Measurements from ENCODE around the gene H2AZ2.
"Not testable (repeated sequence)": the region's sequence is repeated elsewhere in the genome, so short reads cannot be mapped to it uniquely, and the experiment has no call there.

The H2AZ2 gene

DNA sequence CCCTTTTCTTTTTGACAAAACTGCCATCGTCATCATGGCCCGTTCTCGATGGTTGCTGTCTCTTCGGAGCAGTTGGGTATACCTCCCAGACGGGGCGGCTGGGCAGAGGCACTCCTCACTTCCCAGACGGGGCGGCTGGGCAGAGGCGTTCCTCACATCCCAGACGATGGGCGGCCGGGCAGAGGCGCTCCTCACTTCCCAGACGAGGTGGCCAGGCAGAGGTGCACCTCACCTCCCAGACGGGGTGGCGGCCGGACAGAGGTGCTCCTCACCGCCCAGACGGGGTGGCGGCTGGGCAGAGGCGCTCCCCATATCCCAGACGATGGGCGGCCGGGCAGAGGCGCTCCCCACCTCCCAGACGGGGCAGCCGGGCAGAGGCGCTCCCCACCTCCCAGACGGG lies 22.9 kb upstream of the H2AZ2 start:
- DNase-seq (ENCODE audit: low spot score), result not testable (repeated sequence)

DNA sequence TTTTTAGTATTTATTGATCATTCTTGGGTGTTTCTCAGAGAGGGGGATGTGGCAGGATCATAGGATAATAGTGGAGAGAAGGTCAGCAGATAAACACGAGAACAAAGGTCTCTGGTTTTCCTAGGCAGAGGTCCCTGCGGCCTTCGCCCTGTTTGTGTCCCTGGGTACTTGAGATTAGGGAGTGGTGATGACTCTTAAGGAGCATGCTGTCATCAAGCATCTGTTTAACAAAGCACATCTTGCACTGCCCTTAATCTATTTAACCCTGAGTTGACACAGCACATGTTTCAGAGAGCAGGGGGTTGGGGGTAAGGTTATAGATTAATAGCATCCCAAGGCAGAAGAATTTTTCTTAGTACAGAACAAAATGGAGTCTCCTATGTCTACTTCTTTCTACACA lies 22.4 kb upstream of the H2AZ2 start:
- not testable (repeated sequence) for DNase-seq (ENCODE audit: low spot score)

DNA sequence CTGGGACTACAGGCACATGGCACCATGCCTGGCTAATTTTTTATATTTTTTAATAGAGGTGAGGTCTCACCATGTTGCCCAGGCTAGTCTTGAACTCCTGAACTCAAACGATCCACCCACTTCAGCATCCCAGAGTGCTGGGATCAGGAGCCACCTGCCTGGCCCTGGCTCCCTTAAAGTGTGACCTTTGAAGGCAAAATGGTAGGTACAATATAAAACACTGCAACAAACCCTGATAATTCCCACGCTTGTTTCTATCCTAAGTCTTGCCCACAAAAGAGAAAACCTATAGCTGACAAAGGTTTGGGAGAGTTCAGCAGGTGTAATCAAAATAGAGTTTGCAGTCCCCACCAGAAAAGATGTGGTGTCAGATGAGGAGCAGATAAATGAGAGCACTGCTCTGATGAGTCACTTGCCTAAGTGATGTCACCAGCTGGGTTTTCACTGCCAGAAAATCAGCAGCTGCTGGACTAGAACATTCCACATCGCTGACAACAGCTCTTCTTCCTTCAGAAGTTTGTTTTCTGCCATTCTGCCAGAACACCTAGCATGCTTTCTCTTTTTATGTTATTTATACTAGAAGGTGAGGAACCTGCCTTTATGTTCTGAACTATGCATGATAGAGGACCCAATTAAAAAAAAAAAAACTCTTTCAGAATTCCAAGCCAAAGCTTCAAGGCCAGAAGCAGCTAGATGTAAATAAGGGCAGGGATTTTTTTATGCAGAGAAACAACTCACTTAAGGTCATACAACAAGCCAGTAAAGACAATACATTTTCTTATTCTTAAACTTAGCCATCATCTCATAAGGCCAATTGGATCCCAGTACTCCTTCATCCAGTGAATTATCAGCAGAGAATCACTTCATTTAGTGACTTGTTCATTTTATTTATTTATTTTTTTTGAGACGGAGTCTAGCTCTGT lies 19.4 kb upstream of the H2AZ2 start:
- peak; percentile 90 for DNase-seq (ENCODE audit: low spot score)

DNA sequence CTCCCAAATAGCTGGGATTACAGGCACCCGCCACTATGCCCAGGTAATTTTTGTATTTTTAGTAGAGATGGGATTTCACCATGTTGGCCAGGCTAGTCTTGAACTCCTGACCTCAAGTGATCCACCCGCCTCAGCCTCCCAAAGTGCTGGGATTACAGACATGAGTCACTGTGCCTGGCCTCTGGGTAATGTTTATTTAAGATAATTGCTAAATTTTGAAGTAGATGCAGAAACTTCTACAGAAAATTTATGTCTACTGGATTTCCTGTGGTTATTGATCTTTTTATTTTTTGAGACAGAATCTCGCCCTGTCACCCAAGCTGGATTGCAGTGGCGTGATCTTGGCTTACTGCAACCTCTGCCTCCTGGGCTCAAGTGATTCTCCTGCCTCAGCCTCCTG lies 14.1 kb upstream of the H2AZ2 start:
- DNase-seq (ENCODE audit: low spot score), result not testable (repeated sequence)

DNA sequence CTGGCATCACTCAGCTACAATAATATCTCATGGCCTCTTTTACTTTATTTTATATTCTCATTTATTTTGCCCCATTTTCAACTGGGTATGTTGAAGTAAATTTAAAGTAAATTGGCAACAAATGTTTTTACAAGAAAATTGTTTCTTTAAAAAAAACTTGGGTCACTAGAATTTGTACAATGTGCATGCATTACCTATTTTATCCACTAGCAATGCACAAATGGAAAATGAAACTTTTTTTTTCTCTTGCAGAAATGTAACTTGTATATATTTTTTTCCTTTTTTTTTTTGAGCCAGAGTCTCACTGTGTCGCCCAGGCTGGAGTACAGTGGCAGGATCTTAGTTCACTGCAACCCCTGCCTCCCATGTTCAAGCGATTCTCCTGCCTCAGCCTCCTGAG lies 10.3 kb upstream of the H2AZ2 start:
- no peak for DNase-seq (ENCODE audit: low spot score)

DNA sequence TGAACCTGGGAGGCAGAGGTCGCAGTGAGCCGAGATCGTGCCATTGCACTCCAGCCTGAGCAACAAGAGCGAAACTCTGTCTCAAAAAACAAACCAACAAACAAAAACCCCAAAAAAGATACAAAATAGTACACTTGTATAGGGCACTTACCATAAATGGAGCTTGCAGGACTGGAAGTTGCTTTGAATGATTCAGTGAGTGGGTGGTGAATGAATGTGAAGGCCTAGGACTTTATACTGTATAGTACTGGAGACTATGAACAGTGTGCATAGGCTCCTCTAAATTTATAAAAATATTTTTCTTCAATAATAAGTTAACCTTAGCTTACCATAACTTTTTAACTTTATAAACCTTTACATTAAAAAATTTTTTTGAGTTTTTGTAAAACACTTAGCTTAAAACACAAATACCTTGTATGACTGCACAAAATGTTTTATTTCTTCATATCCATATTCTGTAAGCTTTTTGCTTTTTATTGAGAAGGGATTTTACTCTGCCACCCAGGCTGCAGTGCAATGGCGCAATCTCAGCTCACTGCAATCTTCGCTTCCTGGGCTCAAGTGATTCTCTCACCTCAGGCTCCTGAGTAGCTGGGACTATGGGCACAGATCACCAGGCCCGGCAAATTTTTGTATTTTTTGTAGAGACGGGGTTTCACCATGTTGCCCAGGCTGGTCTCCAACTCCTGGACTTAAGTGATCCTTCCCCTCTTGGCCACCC lies 6.9 kb upstream of the H2AZ2 start:
- DNase-seq (ENCODE audit: low spot score), result peak; percentile 30

DNA sequence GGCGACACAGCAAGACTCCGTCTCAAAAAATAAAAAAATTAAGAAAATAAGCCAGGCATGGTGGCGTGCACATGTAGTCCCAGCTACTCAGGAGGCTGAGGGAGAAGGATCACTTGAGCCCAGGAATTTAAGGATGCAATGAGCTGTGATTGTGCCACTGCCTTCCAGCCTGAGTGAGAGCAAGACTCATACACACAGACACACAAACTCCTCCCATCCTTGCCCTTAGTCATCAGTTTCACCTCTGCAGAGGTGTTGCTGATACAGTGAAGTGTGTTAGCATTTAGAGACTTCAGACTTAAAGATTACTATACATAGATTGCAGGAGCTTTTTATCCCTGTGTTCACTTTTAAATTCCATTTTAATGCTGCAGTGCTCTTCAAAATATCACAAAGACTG lies 5.5 kb upstream of the H2AZ2 start:
- no peak for DNase-seq (ENCODE audit: low spot score)

DNA sequence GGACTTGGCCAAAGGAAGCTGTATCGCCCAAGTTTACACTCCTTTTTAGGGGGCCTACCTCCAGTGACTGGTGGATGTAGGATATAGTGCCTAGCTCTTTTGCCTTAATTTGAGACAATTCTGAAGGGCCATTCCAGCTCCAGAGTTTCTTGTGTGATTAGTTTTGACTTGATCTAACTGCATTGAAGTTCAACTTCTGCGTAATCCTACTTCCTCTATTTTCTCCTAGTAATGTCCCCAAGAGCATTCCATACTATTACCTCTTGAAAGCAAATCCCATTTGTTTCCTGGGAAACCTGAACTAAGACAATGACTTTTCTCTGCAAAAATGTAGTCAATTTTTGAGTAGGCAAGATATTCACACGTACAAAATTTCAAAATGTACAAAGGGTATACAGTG lies 4.7 kb upstream of the H2AZ2 start:
- no peak for DNase-seq (ENCODE audit: low spot score)

DNA sequence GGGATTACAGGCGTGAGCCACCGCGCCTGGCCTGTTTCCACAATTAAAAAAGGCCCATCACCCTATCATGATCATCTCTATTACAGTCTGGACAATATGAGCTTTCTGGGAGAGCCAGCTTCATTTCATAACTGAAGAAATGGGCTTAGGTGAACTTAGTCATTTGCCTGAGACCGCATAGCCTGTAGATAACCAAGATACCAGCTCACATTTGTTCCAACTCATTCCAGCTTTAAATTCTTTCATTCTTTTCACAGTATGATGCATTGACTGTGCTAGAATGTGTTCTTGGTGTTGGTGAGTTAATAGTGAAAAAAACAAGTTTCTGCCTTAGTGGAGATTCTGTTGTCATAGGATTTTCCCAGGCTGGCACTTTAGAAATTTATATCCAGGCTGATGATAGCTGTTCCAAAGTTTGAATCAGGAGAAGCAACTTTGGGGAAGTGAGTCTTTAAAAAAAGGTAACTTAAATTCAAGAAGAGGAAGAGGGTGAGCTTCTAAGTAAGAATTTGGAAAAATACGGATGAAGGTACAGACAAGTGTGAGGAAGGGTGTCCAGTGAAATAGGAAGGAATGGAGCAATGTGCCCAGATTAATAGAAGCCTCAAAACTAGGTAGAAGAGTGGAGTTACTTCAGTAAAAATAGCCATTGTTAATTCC lies 2.1 kb upstream of the H2AZ2 start:
- no peak for DNase-seq (ENCODE audit: low spot score)

DNA sequence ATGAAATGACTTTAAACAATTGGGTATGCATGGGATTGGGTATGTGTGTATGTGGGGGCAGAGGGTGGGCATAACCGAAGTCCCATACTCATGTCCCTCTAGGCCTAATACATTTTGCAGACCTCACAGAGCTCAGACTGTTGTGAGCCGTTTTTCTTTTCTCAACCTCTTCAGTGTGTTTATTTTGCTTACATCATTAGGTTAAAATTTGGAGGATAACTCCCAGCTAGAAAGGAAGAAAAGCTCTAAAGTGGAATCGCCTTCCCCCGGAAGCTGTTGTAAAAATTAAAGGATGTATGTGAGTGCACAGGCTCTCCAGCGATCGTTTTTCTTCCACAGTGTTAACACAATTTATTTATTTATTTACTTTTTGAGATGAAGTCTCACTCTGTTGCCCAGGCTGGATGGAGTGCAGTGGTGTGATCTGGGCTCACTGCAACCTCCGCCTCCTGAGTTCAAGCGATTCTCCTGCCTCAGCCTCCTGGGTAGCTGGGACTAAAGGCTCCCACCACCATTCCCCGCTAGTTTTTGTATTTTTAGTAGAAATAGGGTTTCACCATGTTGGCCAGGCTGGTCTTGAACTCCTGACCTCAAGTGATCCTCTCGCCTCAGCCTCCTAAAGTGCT lies 1.5 kb upstream of the H2AZ2 start:
- DNase-seq (ENCODE audit: low spot score), result no peak

DNA sequence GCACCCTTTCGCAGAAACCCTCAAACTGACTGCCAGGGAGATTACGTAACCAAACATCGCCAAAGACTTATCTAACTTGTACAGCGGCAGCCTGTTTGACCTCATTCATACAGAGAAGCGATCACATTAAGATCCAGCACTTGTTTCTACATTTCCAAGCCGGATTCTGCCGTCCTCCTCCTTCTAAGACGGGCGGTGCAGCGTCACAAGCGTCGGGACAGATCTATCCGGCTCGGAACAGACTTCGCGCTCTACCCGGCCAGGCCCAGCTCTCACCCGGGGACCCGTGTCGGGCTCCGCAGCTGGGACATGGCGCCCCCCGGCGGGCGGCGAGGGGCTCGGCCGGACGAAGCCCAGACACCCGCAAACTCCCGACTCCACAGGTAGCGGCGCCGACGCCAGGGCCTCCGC lies 373 bp downstream of the H2AZ2 start:
- peak; percentile 86 for DNase-seq (ENCODE audit: low spot score)

DNA sequence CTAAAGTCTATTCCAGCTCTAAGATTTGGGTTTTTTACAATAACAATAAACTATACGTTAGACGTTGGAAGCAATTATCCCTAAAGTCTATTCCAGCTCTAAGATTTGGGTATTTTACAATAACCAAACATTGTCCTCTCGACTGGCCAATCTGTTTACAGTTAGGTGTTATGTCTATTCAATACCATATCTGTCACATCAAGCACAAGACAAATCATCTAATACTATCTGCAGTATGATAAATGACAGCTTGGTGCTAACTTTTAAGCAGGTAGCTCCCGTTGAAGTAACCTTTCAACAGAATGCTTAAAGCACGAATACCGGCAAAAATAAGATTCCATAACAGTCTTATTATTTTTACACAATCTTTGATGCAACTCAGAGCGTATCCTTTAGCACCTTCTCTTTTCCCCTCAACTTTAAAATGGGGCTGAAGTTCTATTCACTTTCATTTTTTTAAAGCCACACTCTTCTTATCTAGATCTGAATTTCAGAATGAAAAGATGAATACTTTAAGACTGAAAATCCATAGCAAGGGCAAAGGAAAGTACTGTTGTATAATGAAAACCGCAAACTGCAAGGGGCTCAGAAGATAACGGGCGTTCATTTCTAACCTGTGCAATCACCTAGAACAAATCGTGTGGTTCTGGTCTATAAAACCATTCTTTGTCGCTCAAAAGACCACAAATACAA lies 925 bp downstream of the H2AZ2 start:
- DNase-seq (ENCODE audit: low spot score), result peak; percentile 22

DNA sequence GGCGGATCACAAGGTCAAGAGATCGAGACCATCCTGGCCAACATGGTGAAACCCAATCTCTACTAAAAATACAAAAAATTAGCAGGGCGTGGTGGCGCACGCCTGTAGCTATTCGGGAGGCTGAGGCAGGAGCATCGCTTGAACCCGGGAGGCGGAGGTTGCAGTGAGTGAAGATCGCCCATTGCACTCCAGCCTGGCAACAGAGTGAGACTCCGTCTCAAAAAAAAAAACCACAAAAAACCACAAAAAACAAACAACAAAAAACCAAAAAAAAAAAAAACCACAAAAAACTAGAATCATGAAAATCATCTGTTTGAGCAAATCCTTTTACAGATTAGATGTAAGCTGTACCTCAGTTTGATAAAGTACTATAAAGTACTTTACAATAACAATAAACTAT lies 1.5 kb downstream of the H2AZ2 start:
- not testable (repeated sequence) for DNase-seq (ENCODE audit: low spot score)

DNA sequence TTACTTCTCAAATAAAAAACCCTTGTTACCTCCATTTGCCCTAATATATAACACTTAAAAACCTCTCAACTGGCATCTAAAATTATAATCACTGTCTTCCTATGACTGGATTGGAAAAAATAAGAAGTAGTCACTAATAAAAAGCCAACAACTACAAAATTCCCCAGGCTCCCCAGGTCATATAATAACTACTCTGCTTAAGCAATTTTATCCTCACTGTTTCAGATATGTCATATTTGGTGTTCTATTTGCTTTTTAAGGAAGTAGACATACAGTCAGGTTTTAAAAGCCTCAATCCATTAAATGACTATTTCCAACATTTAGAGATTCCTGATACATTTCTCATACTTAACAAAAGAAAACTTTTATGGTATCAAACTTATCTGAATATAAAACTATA lies 2.4 kb downstream of the H2AZ2 start:
- DNase-seq (ENCODE audit: low spot score), result no peak

DNA sequence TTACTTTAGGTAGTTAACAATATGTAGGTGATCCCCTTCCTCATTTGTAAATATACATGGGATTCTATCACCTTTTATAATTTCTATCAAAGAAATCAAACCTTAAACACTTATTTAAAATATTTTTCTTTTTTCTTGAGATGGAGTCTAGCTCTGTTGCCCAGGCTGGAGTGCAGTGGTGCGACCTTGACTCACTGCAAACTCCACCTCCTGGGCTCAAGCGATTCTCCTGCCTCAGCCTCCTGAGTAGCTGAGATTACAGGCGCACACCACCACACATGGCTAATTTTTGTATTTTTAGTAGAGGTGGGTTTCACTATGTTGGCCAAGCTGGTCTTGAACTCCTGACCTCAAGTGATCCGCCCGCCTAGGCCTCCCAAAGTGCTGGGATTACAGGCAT lies 4.4 kb downstream of the H2AZ2 start:
- DNase-seq (ENCODE audit: low spot score), result not testable (repeated sequence)

DNA sequence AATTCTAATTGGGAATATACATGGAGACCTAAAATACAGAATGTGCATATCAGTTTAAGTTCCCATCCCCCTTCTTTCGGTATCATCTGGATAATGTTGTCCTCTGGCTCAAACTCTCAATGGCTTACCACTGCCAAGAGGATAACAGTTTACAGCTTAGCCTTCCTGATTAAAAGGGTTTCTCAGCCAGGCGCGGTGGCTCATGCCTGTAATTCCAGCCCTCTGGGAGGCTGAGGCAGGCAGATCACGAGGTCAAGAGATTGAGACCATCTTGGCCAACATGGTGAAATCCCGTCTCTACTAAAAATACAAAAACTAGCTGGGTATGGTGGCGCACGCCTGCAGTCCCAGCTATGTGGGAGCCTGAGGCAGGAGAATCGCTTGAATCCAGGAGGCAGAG lies 5.2 kb downstream of the H2AZ2 start:
- not testable (repeated sequence) for DNase-seq (ENCODE audit: low spot score)

DNA sequence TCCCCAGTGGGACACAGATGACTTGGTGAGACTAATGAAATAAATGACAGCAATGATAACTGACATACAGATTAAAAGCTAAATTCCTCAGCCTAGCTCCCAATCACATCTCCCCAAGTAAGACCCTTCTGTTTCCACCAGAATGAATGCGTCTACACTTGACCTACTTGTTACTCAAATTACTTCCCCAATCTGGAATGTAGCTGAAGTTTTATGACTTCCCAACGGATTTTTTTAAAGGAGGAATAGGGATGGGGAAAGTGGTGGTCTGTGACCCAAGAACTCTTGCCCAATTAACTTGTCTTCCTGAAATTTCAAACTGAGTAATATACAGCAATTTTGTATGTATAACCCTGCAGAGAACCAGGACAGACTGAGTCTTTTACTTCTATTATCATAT lies 9.1 kb downstream of the H2AZ2 start:
- no peak for DNase-seq (ENCODE audit: low spot score)

DNA sequence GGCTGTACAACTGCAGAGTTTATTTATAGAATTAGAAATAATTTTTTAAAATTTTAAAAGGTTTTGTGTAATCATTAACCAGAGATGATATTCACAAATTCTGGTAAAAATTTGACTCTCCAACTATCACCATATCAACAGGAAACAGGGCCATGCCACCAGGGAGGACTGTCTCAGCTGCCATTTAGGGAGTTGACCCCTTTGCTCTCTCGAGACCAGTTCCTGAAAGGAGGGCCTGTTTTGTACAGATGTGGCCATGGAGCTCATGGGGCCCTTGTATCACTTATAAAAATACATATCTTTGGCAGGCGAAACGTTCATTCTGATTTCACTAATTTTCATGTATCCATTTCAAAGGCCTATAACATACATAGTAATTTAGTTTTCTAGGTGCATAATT lies 20.3 kb downstream of the H2AZ2 start:
- no peak for DNase-seq (ENCODE audit: low spot score)

DNA sequence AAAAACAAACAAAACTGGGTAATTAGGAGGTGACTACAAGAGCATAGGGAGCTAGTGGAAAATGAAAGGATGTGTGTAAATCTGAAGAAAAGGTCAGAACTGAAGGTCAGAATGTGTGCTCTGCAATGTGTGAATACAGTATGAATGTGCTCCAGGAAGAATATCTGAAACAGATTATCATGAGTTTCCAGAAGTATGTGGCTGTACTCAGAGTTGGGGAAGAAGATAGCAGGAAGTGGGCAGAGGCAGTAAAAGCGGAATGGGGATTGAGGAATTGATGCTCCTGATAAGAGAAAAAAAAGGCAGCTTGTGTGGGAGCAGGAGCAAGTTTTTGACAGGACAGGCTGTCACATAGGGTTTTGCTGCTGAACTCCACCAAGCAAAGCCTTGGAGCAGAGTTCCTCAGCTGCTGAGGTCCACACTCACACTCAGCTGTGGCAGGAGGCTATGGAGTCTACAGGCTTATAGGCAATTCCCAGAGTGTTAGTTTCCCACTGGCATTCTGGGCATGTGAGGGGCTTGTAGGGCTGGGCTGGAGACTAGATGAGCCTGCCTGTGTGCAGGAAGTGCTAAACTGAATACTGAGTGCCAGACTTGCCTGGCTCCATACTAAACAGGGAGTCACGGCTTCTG lies 22.9 kb downstream of the H2AZ2 start:
- no peak for DNase-seq (ENCODE audit: low spot score)

DNA sequence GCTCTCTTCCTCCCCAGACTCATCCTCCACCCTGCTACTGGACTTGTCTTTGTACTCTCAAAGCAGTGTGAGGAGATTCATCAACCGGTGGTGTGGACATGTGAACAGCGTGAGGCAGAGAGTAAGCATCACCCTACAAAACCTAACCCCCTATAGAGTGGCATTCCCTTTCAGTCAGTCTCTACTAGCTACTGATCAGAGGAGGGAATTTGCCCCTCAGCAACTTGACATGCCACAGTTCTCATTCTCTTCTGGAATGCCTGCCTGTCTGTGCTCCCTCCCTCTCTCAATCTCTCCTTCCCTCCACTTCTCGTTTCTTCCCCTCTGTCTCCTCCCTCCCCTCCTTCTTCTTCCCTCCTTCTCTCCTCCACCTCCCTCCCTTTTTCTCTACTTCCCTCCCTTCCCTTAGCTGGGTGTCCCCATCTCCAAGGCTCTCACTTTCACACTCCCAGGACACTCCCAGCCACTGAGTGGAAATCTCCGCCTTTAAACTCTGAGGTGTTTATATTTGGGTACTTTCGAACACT lies 24.6 kb downstream of the H2AZ2 start:
- no peak for DNase-seq (ENCODE audit: low spot score)

DNA sequence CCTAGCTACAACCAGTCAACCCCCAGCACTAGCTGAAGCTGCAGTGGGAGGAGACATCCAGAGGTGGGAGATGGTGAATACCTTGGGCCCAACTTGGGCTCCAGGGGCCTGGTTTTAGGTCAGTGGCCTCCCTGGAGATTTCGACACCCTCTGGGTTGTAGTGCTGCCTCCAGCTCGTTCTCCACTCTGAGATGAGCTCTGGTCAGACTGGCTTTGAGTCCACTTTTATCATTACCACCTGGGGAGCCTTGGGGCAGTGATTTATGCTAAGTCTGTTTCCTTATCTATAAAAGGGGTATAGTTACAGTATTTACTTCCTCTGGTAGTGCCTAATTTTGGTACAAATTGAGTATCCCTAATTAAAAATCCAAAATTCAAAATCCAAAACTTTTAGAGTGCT lies 28.6 kb downstream of the H2AZ2 start:
- DNase-seq (ENCODE audit: low spot score), result no peak
